Measurements from ENCODE around the gene PCCB. TPM values are rescaled to one million over a fixed set of nuclear protein-coding genes. Genes with fewer than 3 reads are reported as not detected.
"Not testable (repeated sequence)": the region's sequence is repeated elsewhere in the genome, so short reads cannot be mapped to it uniquely, and the experiment has no call there.

PCCB gene
- total and polyA plus RNA-seq, 8 donors: 4.7 to 45.0 (median 21.8) TPM

- DNase-seq: peak in 1 of 2 donors; percentile 8
- peaks cover 0 to 39% (median 33%) of the 10 kb centered on the region in 4 donors for H3K36me3 ChIP-seq
- no peaks in the 10 kb centered on the region for H3K27me3 ChIP-seq
- H3K9me3 ChIP-seq: peaks cover 0 to 10% (median 0%) of the 10 kb centered on the region in 4 donors
- TF ChIP-seq CTCF (IDR thresholded peaks at IDR 0.05) (no peak), POLR2A (IDR thresholded peaks at IDR 0.05) (no peak), POLR2AphosphoS5 (IDR thresholded peaks at IDR 0.05) (no peak), EP300 (IDR thresholded peaks at IDR 0.05) (no peak)
- no peak overlapping the region for H3K27ac ChIP-seq
- 20 to 59% (median 49%) methylated on average over 2 of the region's 2 CpGs for WGBS, 5 donors
- intact Hi-C loops (cut with DNase I; ENCODE audit: low total_unique reads): no loop called here
- peaks cover 5 to 28% (median 16%) of the 10 kb centered on the region in 4 donors for H3K4me1 ChIP-seq
- H3K4me3 ChIP-seq: no peak overlapping the region
Measured at GRCh38 chr3:136353461-136353860, 103.3 kb downstream of the PCCB start.

- TF ChIP-seq POLR2AphosphoS5 (IDR thresholded peaks at IDR 0.05) (no peak), POLR2A (IDR thresholded peaks at IDR 0.05) (no peak), EP300 (IDR thresholded peaks at IDR 0.05) (no peak), CTCF (IDR thresholded peaks at IDR 0.05) (no peak)
- intact Hi-C loops (cut with DNase I; ENCODE audit: low total_unique reads): no loop called here
- H3K4me1 ChIP-seq: no peaks in the 10 kb centered on the region
- H3K4me3 ChIP-seq: no peak overlapping the region
- no peak overlapping the region for H3K27ac ChIP-seq
- H3K9me3 ChIP-seq: no peaks in the 10 kb centered on the region
- DNase-seq: no peak
- H3K27me3 ChIP-seq: no peaks in the 10 kb centered on the region
- peaks cover 7 to 48% (median 38%) of the 10 kb centered on the region in 4 donors for H3K36me3 ChIP-seq
Measured at GRCh38 chr3:136366289-136366688, 116.1 kb downstream of the PCCB start.

- not testable (repeated sequence) for H3K4me3 ChIP-seq
- WGBS, 5 donors: 97 to 99% (median 98%) methylated on average over 5 of the region's 5 CpGs
Measured at GRCh38 chr3:136375800-136376199, 125.7 kb downstream of the PCCB start.

GRCh38 chr3:136377508-136377907 lies 127.4 kb downstream of the PCCB start:
- Histone ChIP-seq H3K9me3 (no peaks in the 10 kb centered on the region), H3K27ac (no peak overlapping the region), H3K27me3 (no peaks in the 10 kb centered on the region), H3K4me1 (no peaks in the 10 kb centered on the region), H3K4me3 (no peak overlapping the region), H3K36me3 (peaks cover 0 to 25% (median 23%) of the 10 kb centered on the region in 4 donors)
- intact Hi-C loops (cut with DNase I; ENCODE audit: low total_unique reads): no loop called here
- TF ChIP-seq EP300 (IDR thresholded peaks at IDR 0.05): no peak
- TF ChIP-seq CTCF (IDR thresholded peaks at IDR 0.05): no peak
- TF ChIP-seq POLR2A (IDR thresholded peaks at IDR 0.05): no peak
- no peak for TF ChIP-seq POLR2AphosphoS5 (IDR thresholded peaks at IDR 0.05)
- 50 to 59% (median 55%) methylated on average over 2 of the region's 2 CpGs for WGBS, 5 donors
- DNase-seq: peak in 1 of 2 donors; percentile 18

More at GRCh38 chr3:136375800-136376199, 125.7 kb downstream of the PCCB start:
- peaks cover 0 to 25% (median 23%) of the 10 kb centered on the region in 4 donors for H3K36me3 ChIP-seq
- intact Hi-C loops (cut with DNase I; ENCODE audit: low total_unique reads); DNase-seq; H3K27me3 ChIP-seq; H3K27ac ChIP-seq; H3K9me3 ChIP-seq; H3K4me1 ChIP-seq: not testable (repeated sequence)

GRCh38 chr3:136378011-136378410 lies 127.9 kb downstream of the PCCB start:
- DNase-seq: no peak
- TF ChIP-seq POLR2AphosphoS5 (IDR thresholded peaks at IDR 0.05) (no peak), EP300 (IDR thresholded peaks at IDR 0.05) (no peak), POLR2A (IDR thresholded peaks at IDR 0.05) (no peak), CTCF (IDR thresholded peaks at IDR 0.05) (no peak)
- Histone ChIP-seq H3K4me1 (no peaks in the 10 kb centered on the region), H3K27me3 (no peaks in the 10 kb centered on the region), H3K9me3 (no peaks in the 10 kb centered on the region), H3K36me3 (peaks cover 0 to 25% (median 23%) of the 10 kb centered on the region in 4 donors), H3K27ac (no peak overlapping the region), H3K4me3 (no peak overlapping the region)
- 36 to 54% (median 47%) methylated on average over 1 of the region's 1 CpG for WGBS, 5 donors
- intact Hi-C loops (cut with DNase I; ENCODE audit: low total_unique reads): no loop called here

All from stomach (tissue), 9 donors.